Trophoblast cell (in vitro differentiated cells and primary cell): ENCODE data around the gene PTPRM.

Experiments used
- DNase-seq, 2 donors: peaks; one replicate each; pipeline ENCODE4 v3.0.0-alpha.2; 2016
- H2AFZ ChIP-seq: 2 replicates; pipeline ENCODE4 v1.6.1; 2013; ENCODE audit warnings: low read length, moderate library complexity, mild to moderate bottlenecking; ENCODE audit not compliant: insufficient read depth, poor library complexity
- H2AK5ac ChIP-seq: 2 replicates; pipeline ENCODE4 v1.6.1; 2013; ENCODE audit warnings: mild to moderate bottlenecking, low read length
- H2BK120ac ChIP-seq: 2 replicates; pipeline ENCODE4 v1.6.1; 2013; ENCODE audit warnings: low read length, mild to moderate bottlenecking, moderate library complexity; ENCODE audit not compliant: insufficient read depth, poor library complexity
- H2BK12ac ChIP-seq: 2 replicates; pipeline ENCODE4 v1.6.1; 2013; ENCODE audit warnings: mild to moderate bottlenecking, low read length, moderate library complexity
- H2BK5ac ChIP-seq: 2 replicates; pipeline ENCODE4 v1.6.1; 2013; ENCODE audit warnings: low read length, low read depth, moderate library complexity, mild to moderate bottlenecking; ENCODE audit not compliant: poor library complexity
- H3K14ac ChIP-seq: 2 replicates; pipeline ENCODE4 v1.6.1; 2013; ENCODE audit warnings: mild to moderate bottlenecking, low read length
- H3K18ac ChIP-seq: 2 replicates; pipeline ENCODE4 v1.6.1; 2013; ENCODE audit warnings: mild to moderate bottlenecking, low read length
- H3K23ac ChIP-seq: 2 replicates; pipeline ENCODE4 v1.6.1; 2013; ENCODE audit warnings: low read length
- H3K27ac ChIP-seq: 2 replicates; pipeline ENCODE4 v1.5.1; 2013; ENCODE audit warnings: low read depth, mild to moderate bottlenecking, inconsistent platforms, low read length, moderate library complexity
- H3K27me3 ChIP-seq: 2 replicates; pipeline ENCODE4 v1.6.1; 2013; ENCODE audit warnings: inconsistent platforms, mild to moderate bottlenecking, low read length, moderate library complexity; ENCODE audit not compliant: insufficient read depth
- H3K36me3 ChIP-seq, 2 experiments: 1 replicate in 1 of 2; 2 replicates in 1 of 2; pipeline ENCODE4 v1.6.1; 2013; ENCODE audit warnings: low read length in 2 of 2, mild to moderate bottlenecking in 2 of 2, moderate library complexity in 1 of 2; ENCODE audit not compliant: insufficient read depth in 2 of 2, control insufficient read depth in 1 of 2
- H3K4ac ChIP-seq: 2 replicates; pipeline ENCODE4 v1.6.1; 2013; ENCODE audit warnings: low read depth, mild to moderate bottlenecking, low read length, moderate library complexity
- H3K4me1 ChIP-seq, 2 experiments: 1 replicate in 1 of 2; 2 replicates in 1 of 2; pipeline ENCODE4 v1.6.1; 2013; ENCODE audit warnings: low read length in 2 of 2, mild to moderate bottlenecking in 2 of 2, moderate library complexity in 1 of 2; ENCODE audit not compliant: insufficient read depth in 2 of 2, control insufficient read depth in 1 of 2
- H3K4me2 ChIP-seq: 2 replicates; pipeline ENCODE4 v1.6.1; 2013; ENCODE audit warnings: inconsistent platforms, mild to moderate bottlenecking, low read length, moderate library complexity
- H3K4me3 ChIP-seq: 2 replicates; pipeline ENCODE4 v1.5.1; 2013; ENCODE audit warnings: mild to moderate bottlenecking, low read depth, low read length, inconsistent platforms
- H3K79me1 ChIP-seq: one replicate; pipeline ENCODE4 v1.6.1; 2013; ENCODE audit warnings: low read length
- H3K79me2 ChIP-seq: 2 replicates; pipeline ENCODE4 v1.6.1; 2013; ENCODE audit warnings: low read length, mild to moderate bottlenecking; ENCODE audit not compliant: control insufficient read depth, insufficient read depth, poor library complexity
- H3K9ac ChIP-seq: 2 replicates; pipeline ENCODE4 v1.6.1; 2013; ENCODE audit warnings: mild to moderate bottlenecking, low read length
- H3K9me3 ChIP-seq: 2 replicates; pipeline ENCODE4 v1.6.1; 2013; ENCODE audit warnings: low read depth, mild to moderate bottlenecking, control low read depth, inconsistent platforms, low read length; ENCODE audit not compliant: insufficient read depth
- H4K12ac ChIP-seq: 2 replicates; pipeline ENCODE4 v1.6.1; 2013; ENCODE audit warnings: low read depth, mild to moderate bottlenecking, low read length, moderate library complexity
- H4K8ac ChIP-seq: 2 replicates; pipeline ENCODE4 v1.6.1; 2013; ENCODE audit warnings: low read depth, mild to moderate bottlenecking, low read length, moderate library complexity
- H4K91ac ChIP-seq: one replicate; pipeline ENCODE4 v1.6.1; 2013; ENCODE audit warnings: low read depth, mild to moderate bottlenecking, low read length, moderate library complexity
- WGBS: extraction: QIAGEN DNeasy Blood & Tissue Kit; methylation state at CpG from one replicate; pipeline ENCODE4 v1.1.7; 2013; ENCODE audit warnings: missing lambda C conversion rate; ENCODE audit not compliant: insufficient read length, insufficient coverage; ENCODE audit errors: extremely low coverage; 5-methylcytosine and 5-hydroxymethylcytosine counted together

The PTPRM gene

GRCh38 chr18:7872569-7872968, 305.5 kb downstream of the PTPRM start:
- Histone ChIP-seq H4K12ac (no peak overlapping the region), H2BK120ac (no peak overlapping the region), H3K27me3 (no peaks in the 10 kb centered on the region), H3K4ac (no peak overlapping the region), H3K4me3 (no peak overlapping the region), H4K8ac (no peak overlapping the region), H2AK5ac (no peak overlapping the region), H3K18ac (no peak overlapping the region), H3K4me1 (peaks cover 5 to 6% of the 10 kb centered on the region in 2 experiments), H3K27ac (no peak overlapping the region), H3K79me1 (peaks cover 3% of the 10 kb centered on the region), H2AFZ (no peak overlapping the region), H3K4me2 (no peak overlapping the region), H3K9ac (no peak overlapping the region), H3K36me3 (no peaks in the 10 kb centered on the region), H3K23ac (no peak overlapping the region), H4K91ac (no peak overlapping the region), H3K14ac (no peak overlapping the region), H3K79me2 (no peaks in the 10 kb centered on the region), H3K9me3 (peaks cover 2% of the 10 kb centered on the region), H2BK5ac (no peak overlapping the region), H2BK12ac (no peak overlapping the region)
- DNase-seq: peak in 1 of 2 donors; percentile 45
- no CpG with 5 or more reads among the region's 3 CpGs for WGBS

DNA sequence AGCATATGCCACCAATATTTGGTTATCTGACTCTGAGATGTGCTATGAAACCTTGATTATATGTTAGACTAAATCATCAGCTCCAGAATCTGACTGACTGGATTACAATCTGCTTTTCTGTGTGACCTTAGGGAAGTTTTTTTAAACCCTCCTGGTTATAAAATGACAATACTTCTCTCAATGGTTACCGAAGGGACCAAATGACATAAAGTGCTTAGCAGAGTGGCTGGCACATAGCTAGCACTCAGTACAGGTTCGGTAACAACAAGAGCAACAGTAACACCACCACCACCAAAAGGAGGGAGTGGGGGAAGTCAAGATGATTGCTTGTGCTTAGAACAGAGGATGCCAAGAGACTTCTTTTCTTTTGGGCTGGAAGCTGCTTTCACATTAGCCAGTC, 306.2 kb downstream of the PTPRM start:
- no peaks in the 10 kb centered on the region for H3K27me3 ChIP-seq
- H3K18ac ChIP-seq: no peak overlapping the region
- no peak overlapping the region for H4K12ac ChIP-seq
- H2BK5ac ChIP-seq: no peak overlapping the region
- peaks cover 5 to 6% of the 10 kb centered on the region in 2 experiments for H3K4me1 ChIP-seq
- no peak overlapping the region for H3K4ac ChIP-seq
- peaks cover 2% of the 10 kb centered on the region for H3K9me3 ChIP-seq
- DNase-seq: no peak
- no peak overlapping the region for H2AK5ac ChIP-seq
- H3K14ac ChIP-seq: no peak overlapping the region
- H4K8ac ChIP-seq: no peak overlapping the region
- H3K79me1 ChIP-seq: peaks cover 3% of the 10 kb centered on the region
- no peaks in the 10 kb centered on the region for H3K79me2 ChIP-seq
- H3K36me3 ChIP-seq: no peaks in the 10 kb centered on the region
- no peak overlapping the region for H2BK12ac ChIP-seq
- no CpG with 5 or more reads among the region's 2 CpGs for WGBS
- H3K27ac ChIP-seq: no peak overlapping the region
- H3K4me3 ChIP-seq: no peak overlapping the region
- no peak overlapping the region for H3K4me2 ChIP-seq
- H4K91ac ChIP-seq: no peak overlapping the region
- H2BK120ac ChIP-seq: no peak overlapping the region
- no peak overlapping the region for H2AFZ ChIP-seq
- no peak overlapping the region for H3K9ac ChIP-seq
- no peak overlapping the region for H3K23ac ChIP-seq

DNA sequence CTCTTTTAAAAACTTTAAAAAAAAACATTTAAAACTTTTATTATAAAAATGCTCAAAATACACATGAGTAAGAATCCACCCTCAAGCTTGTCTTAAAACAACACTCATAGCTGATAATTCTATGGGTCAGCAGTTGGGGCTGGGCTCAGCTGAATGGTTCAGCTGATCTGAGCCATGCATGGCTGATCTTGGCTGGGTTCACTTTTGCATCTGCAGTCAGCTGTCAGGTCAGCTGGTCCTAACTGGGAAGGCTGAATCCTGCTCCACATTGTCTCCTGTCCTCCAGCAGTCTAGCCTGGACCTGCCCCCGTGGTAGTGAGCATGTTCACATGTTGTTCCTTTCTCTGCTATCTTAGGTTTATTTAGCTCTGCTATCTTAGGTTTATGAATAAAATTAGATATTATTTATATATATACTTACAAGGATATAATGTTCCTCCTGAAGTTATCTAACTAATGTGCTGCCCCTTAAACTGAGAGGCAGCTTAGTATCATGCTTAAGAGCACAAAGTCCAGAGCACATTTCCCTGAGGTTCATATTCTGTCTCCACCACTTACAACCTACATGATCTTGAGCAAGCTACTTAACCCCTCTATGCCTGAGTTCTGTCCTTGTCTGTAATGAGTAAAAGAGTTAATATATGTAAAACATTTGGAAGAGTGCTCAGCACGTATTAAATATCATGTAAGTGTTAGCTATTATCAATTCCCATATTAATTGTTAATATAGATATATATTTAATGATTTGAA, 309.4 kb downstream of the PTPRM start:
- Histone ChIP-seq H3K79me1 (peaks cover under 1% of the 10 kb centered on the region), H3K79me2 (no peaks in the 10 kb centered on the region), H2BK120ac (no peak overlapping the region), H3K9ac (peak overlapping the region; percentile 52), H2AFZ (no peak overlapping the region), H3K27ac (no peak overlapping the region), H2BK12ac (no peak overlapping the region), H4K8ac (no peak overlapping the region), H3K4me1 (peaks cover 1% of the 10 kb centered on the region in 2 experiments), H3K14ac (no peak overlapping the region), H4K12ac (no peak overlapping the region), H3K9me3 (peaks cover 2% of the 10 kb centered on the region), H2BK5ac (no peak overlapping the region), H3K18ac (no peak overlapping the region), H3K27me3 (no peaks in the 10 kb centered on the region), H3K4me2 (no peak overlapping the region), H2AK5ac (no peak overlapping the region), H3K4me3 (no peak overlapping the region), H4K91ac (no peak overlapping the region), H3K36me3 (no peaks in the 10 kb centered on the region), H3K4ac (no peak overlapping the region), H3K23ac (no peak overlapping the region)
- no CpG with 5 or more reads among the region's 2 CpGs for WGBS
- DNase-seq: no peak

DNA sequence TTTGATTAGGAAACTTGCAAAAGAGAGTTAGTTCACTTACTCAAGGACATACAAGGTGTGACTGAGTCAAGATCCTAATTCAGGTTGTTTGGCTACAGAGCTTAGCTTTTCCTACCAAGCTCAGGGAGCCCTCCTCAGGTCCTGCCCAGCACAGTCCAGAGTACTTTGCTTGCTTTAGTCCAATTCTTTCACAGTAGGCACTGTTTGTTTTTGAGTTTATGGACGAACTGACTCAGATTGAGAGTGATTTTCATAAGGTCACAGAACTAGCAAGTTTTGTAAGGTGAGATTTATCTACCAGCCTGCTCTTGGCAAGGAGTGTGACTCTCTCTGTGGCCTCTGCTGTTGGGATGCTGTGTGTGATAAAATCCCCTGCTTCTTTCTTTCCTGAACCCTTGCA, 310.5 kb downstream of the PTPRM start:
- WGBS: no CpG with 5 or more reads among the region's 1 CpG
- Histone ChIP-seq H2BK120ac (no peak overlapping the region), H3K27ac (no peak overlapping the region), H2AK5ac (no peak overlapping the region), H3K9me3 (peaks cover 2% of the 10 kb centered on the region), H2BK5ac (no peak overlapping the region), H3K4me1 (no peaks in the 10 kb centered on the region), H3K79me2 (no peaks in the 10 kb centered on the region), H4K12ac (no peak overlapping the region), H3K36me3 (no peaks in the 10 kb centered on the region), H3K27me3 (no peaks in the 10 kb centered on the region), H2AFZ (no peak overlapping the region), H3K18ac (no peak overlapping the region), H3K23ac (no peak overlapping the region), H4K8ac (no peak overlapping the region), H2BK12ac (no peak overlapping the region), H3K79me1 (no peaks in the 10 kb centered on the region), H3K9ac (no peak overlapping the region), H3K4me3 (no peak overlapping the region), H3K4ac (no peak overlapping the region), H3K4me2 (no peak overlapping the region), H4K91ac (no peak overlapping the region), H3K14ac (no peak overlapping the region)
- no peak for DNase-seq
